K562 (cell line): ENCODE results near the gene CD163. TPM values are rescaled to one million over a fixed set of nuclear protein-coding genes. Genes with fewer than 3 reads are reported as not detected.

Source experiments
- ATAC-seq: fragments of 200-7000 bp; cut with Tn5 transposase; 3 replicates; pipeline ENCODE4 v1.9.1; 2020; ENCODE audit warnings: moderate library complexity
- BruUV-seq: library from RNA; stranded (reverse); fragments of 400-500 nt; replicated peaks from 2 replicates; lab custom pipeline; 2021; lab: Mats Ljungman, UMichigan
- CTCF ChIA-PET: fragments of 300-600 bp; formaldehyde crosslinking; extraction: SDS; loops from one replicate; lab custom pipeline; 2021; ENCODE audit warnings: low intra/inter-chr PET ratio; lab: Yijun Ruan, JAX
- POLR2A ChIA-PET: fragments of 300-600, 350-650 bp; sonication (Branson Sonifier 250); formaldehyde crosslinking; extraction: SDS; loops from one replicate; lab custom pipeline; 2021; ENCODE audit warnings: antibody characterized with exemption, inconsistent platforms; lab: Yijun Ruan, JAX
- DNase-seq, 4 experiments: peaks; one replicate each; pipeline versions ENCODE4 v3.0.0 to v3.0.0-alpha.2; 2011 to 2018; ENCODE audit warnings: low spot score in 3 of 4, mixed read lengths in 3 of 4; ENCODE audit errors: extremely low read depth in 1 of 4
- FAIRE-seq: peaks from 2 replicates; lab custom pipeline; 2011; peaks lifted over from hg19 to GRCh38; lab: Jason Lieb, UNC
- H2AFZ ChIP-seq: 2 replicates; pipeline ENCODE4 v1.6.0; 2011; ENCODE audit warnings: low read depth, low read length, control low read depth, inconsistent platforms
- H3K27ac ChIP-seq: fragments of 200-600 bp; 3 replicates; pipeline ENCODE4 v1.8.0; 2011; ENCODE audit warnings: low read depth, mild to moderate bottlenecking, control low read depth, inconsistent platforms, low read length, moderate library complexity, mixed read lengths; ENCODE audit errors: extremely low read depth
- H3K27me3 ChIP-seq, 2 experiments: fragments of 300-600 bp in 1 of 2; 2 replicates in 1 of 2; 3 replicates in 1 of 2; pipeline versions ENCODE4 v1.6.0 to v1.8.0; 2011; ENCODE audit warnings: inconsistent platforms in 2 of 2, low read length in 2 of 2, mild to moderate bottlenecking in 1 of 2, mixed read lengths in 1 of 2, moderate library complexity in 1 of 2; ENCODE audit not compliant: control insufficient read depth in 2 of 2, insufficient read depth in 2 of 2
- H3K36me3 ChIP-seq: fragments of 300-600 bp; 3 replicates; pipeline ENCODE4 v1.8.0; 2011; ENCODE audit warnings: mild to moderate bottlenecking, low read length, inconsistent platforms; ENCODE audit not compliant: control insufficient read depth, insufficient read depth
- H3K4me1 ChIP-seq, 2 experiments: fragments of 200-600 bp in 1 of 2; replicated peaks in 1 of 2; 2 replicates in 1 of 2; 3 replicates in 1 of 2; pipeline versions ENCODE4 v1.5.1 to v1.8.0; 2011; ENCODE audit warnings: inconsistent platforms in 2 of 2, low read length in 2 of 2, mild to moderate bottlenecking in 1 of 2, mixed read lengths in 1 of 2, moderate library complexity in 1 of 2; ENCODE audit not compliant: control insufficient read depth in 2 of 2, insufficient read depth in 2 of 2
- H3K4me2 ChIP-seq: 2 replicates; pipeline ENCODE4 v1.6.1; 2011; ENCODE audit warnings: low read length, control low read depth, inconsistent platforms, mixed read lengths; ENCODE audit not compliant: insufficient read depth
- H3K4me3 ChIP-seq: fragments of 200-600 bp; sonication (generic), shearing (Covaris generic); 2 replicates; pipeline ENCODE4 v1.5.1; 2016; ENCODE audit warnings: control low read depth, inconsistent platforms
- H3K79me2 ChIP-seq: fragments of 200-600 bp; 3 replicates; pipeline ENCODE4 v1.8.0; 2011; ENCODE audit warnings: low read length, inconsistent platforms; ENCODE audit not compliant: control insufficient read depth, insufficient read depth
- H3K9ac ChIP-seq, 2 experiments: 2 replicates each; pipeline versions ENCODE4 v1.6.0 to v1.6.1; 2011; ENCODE audit warnings: low read depth in 2 of 2, low read length in 2 of 2, control low read depth in 1 of 2, inconsistent platforms in 1 of 2, mild to moderate bottlenecking in 1 of 2, mixed read lengths in 1 of 2; ENCODE audit not compliant: insufficient read depth in 1 of 2
- H3K9me1 ChIP-seq: one replicate; pipeline ENCODE4 v1.6.0; 2011; ENCODE audit warnings: inconsistent platforms, mild to moderate bottlenecking, low read length, moderate library complexity; ENCODE audit not compliant: control insufficient read depth, insufficient read depth
- H3K9me3 ChIP-seq: replicated peaks from 2 replicates; pipeline ENCODE4 v1.5.1; 2011; ENCODE audit warnings: low read depth, low read length, inconsistent platforms; ENCODE audit not compliant: control insufficient read depth, insufficient read depth
- H4K20me1 ChIP-seq: replicated peaks from 2 replicates; pipeline ENCODE4 v1.6.1; 2011; ENCODE audit warnings: low read length, inconsistent platforms, mixed read lengths; ENCODE audit not compliant: control insufficient read depth, insufficient read depth
- C11orf30 ChIP-seq: fragments of 450-650 bp; IDR thresholded peaks from 2 replicates; pipeline ENCODE4 v1.6.1; 2016; ENCODE audit warnings: low read depth, mild to moderate bottlenecking
- CHD2 ChIP-seq: IDR thresholded peaks from 2 replicates; pipeline ENCODE4 v1.6.1; 2011; ENCODE audit warnings: low read depth, low read length
- EGR1 ChIP-seq: fragments of 450-650 bp; conservative IDR thresholded peaks from 2 replicates; pipeline ENCODE4 v1.6.1; 2017; ENCODE audit warnings: mild to moderate bottlenecking
- MAFG ChIP-seq: fragments of 450-650 bp; conservative IDR thresholded peaks from 2 replicates; pipeline ENCODE4 v1.6.1; 2016; ENCODE audit warnings: missing genetic modification characterization, missing compliant biosample characterization
- SIX5 ChIP-seq, 2 experiments: IDR thresholded peaks; 2 replicates each; pipeline ENCODE4 v1.6.1; 2011; ENCODE audit warnings: low read length in 2 of 2, borderline replicate concordance in 1 of 2, low read depth in 1 of 2, mild to moderate bottlenecking in 1 of 2, moderate library complexity in 1 of 2; ENCODE audit not compliant: insufficient read depth in 1 of 2
- SRF ChIP-seq, 2 experiments: fragments of 250-450, 450-650 bp in 1 of 2; sonication (Bioruptor Pico) in 1 of 2; sonication (generic) in 1 of 2; formaldehyde crosslinking; IDR thresholded peaks; 2 replicates each; pipeline versions ENCODE4 v1.5.0 to v1.5.1; 2020 to 2022; ENCODE audit warnings: mild to moderate bottlenecking in 1 of 2, missing genetic modification reagents in 1 of 2
- SRSF7 ChIP-seq: fragments of 200-400 bp; formaldehyde crosslinking; optimal IDR thresholded peaks from 2 replicates; pipeline ENCODE3; 2017; ENCODE audit warnings: mild to moderate bottlenecking, low read depth, low read length
- TFE3 ChIP-seq: fragments of 450-650 bp; formaldehyde crosslinking; IDR thresholded peaks from 2 replicates; pipeline ENCODE4 v1.4.0; 2020; ENCODE audit warnings: mild to moderate bottlenecking, mixed read lengths
- TGIF2 ChIP-seq: sonication (generic); formaldehyde crosslinking; IDR thresholded peaks from 2 replicates; pipeline ENCODE4 v1.8.1; 2022; ENCODE audit warnings: mild to moderate bottlenecking, missing genetic modification reagents, moderate library complexity
- ZNF316 ChIP-seq: fragments of 450-650 bp; IDR thresholded peaks from 2 replicates; pipeline ENCODE4 v1.6.1; 2016
- ZNF592 ChIP-seq: fragments of 450-650 bp; IDR thresholded peaks from 2 replicates; pipeline ENCODE4 v1.6.1; 2017; ENCODE audit warnings: antibody characterized with exemption, mild to moderate bottlenecking
- whole genome bisulfite sequencing: fragments of 100-300 bp; shearing (Covaris generic); methylation state at CpG from one replicate; pipeline ENCODE4 v1.1.6; 2016; ENCODE audit warnings: low coverage, mixed read lengths; ENCODE audit not compliant: insufficient coverage; ENCODE audit errors: missing lambda C conversion rate; 5-methylcytosine and 5-hydroxymethylcytosine counted together
- in situ Hi-C: fragments of 300-500 bp; cut with MboI; formaldehyde crosslinking; loops from 4 replicates; pipeline ENCODE4 v1.15.0; 2018; ENCODE audit warnings: inconsistent platforms, mixed read lengths
- intact Hi-C: fragments of 100-400 bp; cut with micrococcal nuclease; formaldehyde crosslinking; loops from 2 replicates; pipeline ENCODE4 v1.14.2; 2022
- polyA plus RNA-seq, 8 experiments: library from polyadenylated mRNA; depleted of rRNA in 4 of 8; stranded (reverse) in 5 of 8; unstranded in 3 of 8; fragments of >200 nt; fragmentation: Nextera tagmentation in 2 of 8; fragmentation: Illumina TruSeq in 1 of 8; extraction: Ambion mirVana in 2 of 8; extraction: Trizol in 1 of 8; gene quantifications; 2 replicates each; pipeline versions ENCODE4 v1.2.1 to v1.2.3, GENCODE V29; 2011 to 2014; ENCODE audit warnings: inconsistent platforms in 1 of 8, missing spikeins in 1 of 8
- total RNA-seq, 7 experiments: library from RNA; depleted of rRNA in 6 of 7; stranded (reverse); fragments of >200 nt in 6 of 7; fragmentation: Illumina TruSeq in 2 of 7; extraction: Trizol in 2 of 7; gene quantifications; 2 replicates each; pipeline versions ENCODE4 v1.2.1 to v1.2.3, GENCODE V29; 2011 to 2021; ENCODE audit warnings: low replicate concordance in 1 of 7

CD163 gene
- total and polyA plus RNA-seq, 9 of the 15 experiments (the other 6 are each of a cell fraction or from before 2014, with no cell fraction given), result 0.62 TPM; not detected in 8

- TF ChIP-seq TFE3 (CRISPR knock-in tag) (no peak), EGR1 (no peak)
Observed at GRCh38 chr12:7450667-7451066, 52.9 kb downstream of the CD163 start (continued).

DNA sequence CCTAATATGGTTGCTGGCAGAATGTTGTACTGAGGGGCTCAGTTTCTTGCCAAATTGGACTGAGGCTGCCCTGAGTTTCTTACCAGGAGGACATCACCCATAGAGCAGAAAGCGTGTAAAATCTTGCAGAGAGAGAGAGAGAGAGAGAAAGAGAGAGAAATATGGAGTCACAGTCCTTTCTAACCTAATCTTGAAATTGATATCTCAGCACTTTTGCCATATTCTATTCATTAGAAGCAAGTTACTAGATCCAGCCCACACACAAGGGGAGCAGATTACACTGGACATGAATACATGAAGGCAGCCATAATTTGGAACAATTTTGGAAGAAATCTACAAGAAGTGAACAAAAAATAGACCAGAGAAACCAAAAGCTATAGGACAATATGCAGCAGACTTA lies 55.5 kb downstream of the CD163 start:
- BruUV-seq, result no TSS peak
- H3K9me1 ChIP-seq, result no peaks in the 10 kb centered on the region
- H2AFZ ChIP-seq, result no peak overlapping the region
- no peaks in the 10 kb centered on the region for H3K79me2 ChIP-seq
- no peak for FAIRE-seq
- H4K20me1 ChIP-seq, result no peaks in the 10 kb centered on the region
- intact Hi-C loops, result no loop called here
- in situ Hi-C loops, result no loop called here
- no peak overlapping the region for H3K9ac ChIP-seq
- H3K9me3 ChIP-seq, result no peaks in the 10 kb centered on the region
- H3K4me3 ChIP-seq, result no peak overlapping the region
- no peaks in the 10 kb centered on the region for H3K36me3 ChIP-seq
- ATAC-seq, result no peak
- TF ChIP-seq C11orf30 (0 out of 2 replicates have a peak, but pooled peaks have one; percentile 23), SRF (CRISPR knock-in tag; IDR thresholded peaks at IDR 0.05) (no peak), CHD2 (no peak), SRSF7 (no peak), MAFG (0 out of 2 replicates have a peak, but pooled peaks have one; percentile 11), ZNF316 (peak; percentile 54), ZNF592 (no peak), SIX5 (IDR thresholded peaks at IDR 0.05; ENCODE audit: borderline replicate concordance in 1 of 2, insufficient read depth in 1 of 2, low read depth in 1 of 2, low read length in 2 of 2) (no peak), TGIF2 (no peak)
- 0% methylated on average over 1 of the region's 1 CpG for WGBS
- ChIA-PET POLR2A (no interaction called here), CTCF (no interaction called here)
- H3K27me3 ChIP-seq, result no peaks in the 10 kb centered on the region
- DNase-seq, result no peak
- H3K27ac ChIP-seq, result no peak overlapping the region
- no peaks in the 10 kb centered on the region for H3K4me1 ChIP-seq
- no peak overlapping the region for H3K4me2 ChIP-seq
